NCI-H1694 treated with DMSO at 0.1 percent for 48 hours (cell line): ENCODE data around the gene GPRC5C.

ENCODE experiments used
- DNase-seq: peaks from one replicate; lab custom pipeline; 2025; lab: John Stamatoyannopoulos, UW

Gene GPRC5C

GRCh38 chr17:74452841-74453661 lies 21.2 kb downstream of the GPRC5C start:
- peak; percentile 35 for DNase-seq

GRCh38 chr17:74453665-74454196 lies 21.8 kb downstream of the GPRC5C start:
- no peak for DNase-seq

- DNase-seq, result peak; percentile 79
Observed at GRCh38 chr17:74454197-74455024, 22.5 kb downstream of the GPRC5C start.

GRCh38 chr17:74455025-74455545 lies 23.2 kb downstream of the GPRC5C start:
- DNase-seq, result peak; percentile 51

GRCh38 chr17:74455821-74456220 lies 23.9 kb downstream of the GPRC5C start:
- peak; percentile 85 for DNase-seq

DNA sequence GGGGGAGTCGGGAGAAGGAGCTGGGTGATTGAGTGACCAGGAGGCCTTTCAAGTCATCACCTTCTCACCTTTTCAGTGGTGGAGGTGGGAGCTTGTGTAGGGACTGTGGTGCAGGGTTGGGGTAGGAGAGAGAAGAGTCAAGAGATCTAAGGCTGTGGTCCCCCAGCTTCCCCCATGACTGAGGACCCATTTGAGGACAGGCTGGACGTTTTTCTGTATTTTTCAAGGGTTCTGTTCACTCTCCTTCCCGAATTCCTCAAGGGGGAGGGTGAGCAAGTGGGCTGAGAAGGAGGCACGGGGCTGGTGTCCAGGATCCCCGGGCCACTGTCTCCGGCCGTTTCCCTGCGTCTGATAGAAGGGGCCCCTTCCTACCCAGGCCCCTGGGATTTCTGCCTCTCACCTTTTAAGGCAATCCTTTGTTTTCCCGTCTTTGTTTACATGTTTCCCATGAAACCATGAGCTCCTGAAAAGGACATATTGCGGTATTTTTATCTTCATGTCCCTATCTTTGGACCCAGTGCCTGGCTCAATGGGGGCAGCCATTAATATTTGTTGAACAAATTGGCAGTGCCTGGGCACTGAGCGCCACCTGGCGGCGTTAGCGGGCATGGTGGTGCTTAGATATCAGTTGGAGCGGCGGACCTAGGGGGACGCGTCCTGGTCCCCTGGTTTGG lies 25.4 kb downstream of the GPRC5C start:
- DNase-seq, result peak; percentile 69

DNA sequence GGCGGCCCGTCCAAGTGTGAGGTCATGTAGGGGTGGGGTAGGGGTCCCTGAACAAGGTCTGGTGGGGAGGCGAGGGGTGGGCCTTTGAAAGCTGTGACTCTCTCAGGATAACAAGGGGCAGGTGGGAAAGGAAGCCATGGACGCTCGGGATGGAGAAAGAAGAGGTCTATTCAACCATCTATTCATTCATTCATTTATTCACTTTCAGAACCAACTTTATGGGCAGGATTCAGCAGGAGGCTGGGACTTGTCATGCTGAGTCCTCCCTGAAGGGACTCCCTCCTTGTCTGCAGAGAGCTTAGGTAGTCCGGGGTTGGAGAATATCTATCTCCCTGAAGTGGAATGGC lies 25.9 kb downstream of the GPRC5C start:
- DNase-seq, result no peak

DNA sequence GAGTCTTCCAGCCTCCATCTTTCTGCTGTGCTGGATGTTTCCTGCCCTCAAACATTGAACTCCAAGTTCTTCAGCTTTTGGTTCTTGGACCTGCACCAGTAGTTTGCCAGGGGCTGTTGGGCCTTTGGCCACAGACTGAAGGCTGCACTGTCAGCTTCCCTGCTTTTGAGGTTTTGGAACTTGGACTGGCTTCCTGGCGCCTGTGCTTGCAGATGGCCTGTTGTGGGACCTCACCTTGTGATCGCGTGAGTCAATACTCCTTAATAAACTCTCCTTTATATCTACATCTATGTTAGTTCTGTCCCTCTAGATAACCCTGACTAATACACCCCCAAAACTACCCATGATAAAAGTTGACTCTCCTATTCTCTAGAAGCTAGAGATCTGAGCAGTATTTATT lies 26.9 kb downstream of the GPRC5C start:
- no peak for DNase-seq

DNA sequence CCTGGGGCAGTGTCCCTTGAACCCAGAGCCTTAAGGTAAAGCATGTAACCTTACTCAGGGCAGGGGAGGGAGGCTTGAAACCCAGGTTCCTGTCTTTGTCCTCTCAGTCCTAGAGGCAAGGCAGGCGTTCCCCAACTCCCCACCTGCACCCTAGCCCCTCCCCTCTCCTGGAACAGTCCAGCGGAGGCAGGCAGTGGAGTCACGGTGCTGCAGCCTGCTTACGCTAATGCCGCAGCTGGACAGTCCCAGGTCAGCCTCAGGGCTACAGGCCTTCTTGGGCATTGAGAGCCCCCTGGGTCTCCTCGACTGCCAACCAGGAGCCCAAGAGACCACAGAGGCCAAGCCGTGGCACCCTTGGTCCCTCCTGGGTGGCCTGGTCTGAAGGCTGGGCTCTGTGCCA lies 27.7 kb downstream of the GPRC5C start:
- DNase-seq, result no peak

DNA sequence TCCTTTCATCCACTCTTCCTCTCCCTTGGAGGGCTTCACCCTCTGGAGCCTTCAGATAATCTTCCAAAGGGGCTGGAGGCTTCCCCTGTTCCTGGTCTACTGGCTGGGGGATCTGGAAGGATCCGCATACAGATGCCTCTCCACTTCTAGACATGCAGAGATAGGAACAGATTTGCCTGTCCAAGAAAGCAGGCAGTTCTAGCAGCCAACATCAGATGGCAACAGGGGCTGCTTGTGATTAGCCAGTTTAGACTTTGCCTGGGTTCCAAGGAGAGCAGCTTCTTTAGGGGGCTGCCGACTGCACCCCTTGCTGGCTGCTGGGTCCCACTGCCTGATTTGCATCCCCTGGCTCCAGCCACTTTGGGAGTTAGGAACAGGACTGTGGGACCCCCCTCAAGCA lies 28.4 kb downstream of the GPRC5C start:
- DNase-seq, result no peak

DNA sequence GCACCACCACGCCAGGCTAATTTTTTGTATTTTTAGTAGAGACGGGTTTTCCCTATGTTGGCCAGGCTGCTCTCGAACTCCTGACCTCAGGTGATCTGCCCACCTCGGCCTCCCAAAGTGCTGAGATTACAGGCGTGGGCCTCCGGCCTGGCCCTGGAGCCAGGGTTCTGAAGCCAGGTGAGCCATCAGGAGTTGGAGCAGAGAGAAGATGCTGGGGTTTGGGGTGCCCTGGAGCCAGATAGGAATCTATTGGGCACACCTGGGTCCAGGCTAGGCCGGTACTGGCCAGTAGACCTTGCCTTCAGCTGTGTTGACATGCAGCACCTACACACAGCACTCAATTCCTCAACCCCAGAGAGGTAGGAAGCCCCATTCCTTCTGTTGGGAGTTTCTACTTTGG lies 29.1 kb downstream of the GPRC5C start:
- no peak for DNase-seq

GRCh38 chr17:74461611-74462010 lies 29.7 kb downstream of the GPRC5C start:
- no peak for DNase-seq

- DNase-seq, result no peak
Observed at GRCh38 chr17:74464730-74465377, 33.0 kb downstream of the GPRC5C start.

DNA sequence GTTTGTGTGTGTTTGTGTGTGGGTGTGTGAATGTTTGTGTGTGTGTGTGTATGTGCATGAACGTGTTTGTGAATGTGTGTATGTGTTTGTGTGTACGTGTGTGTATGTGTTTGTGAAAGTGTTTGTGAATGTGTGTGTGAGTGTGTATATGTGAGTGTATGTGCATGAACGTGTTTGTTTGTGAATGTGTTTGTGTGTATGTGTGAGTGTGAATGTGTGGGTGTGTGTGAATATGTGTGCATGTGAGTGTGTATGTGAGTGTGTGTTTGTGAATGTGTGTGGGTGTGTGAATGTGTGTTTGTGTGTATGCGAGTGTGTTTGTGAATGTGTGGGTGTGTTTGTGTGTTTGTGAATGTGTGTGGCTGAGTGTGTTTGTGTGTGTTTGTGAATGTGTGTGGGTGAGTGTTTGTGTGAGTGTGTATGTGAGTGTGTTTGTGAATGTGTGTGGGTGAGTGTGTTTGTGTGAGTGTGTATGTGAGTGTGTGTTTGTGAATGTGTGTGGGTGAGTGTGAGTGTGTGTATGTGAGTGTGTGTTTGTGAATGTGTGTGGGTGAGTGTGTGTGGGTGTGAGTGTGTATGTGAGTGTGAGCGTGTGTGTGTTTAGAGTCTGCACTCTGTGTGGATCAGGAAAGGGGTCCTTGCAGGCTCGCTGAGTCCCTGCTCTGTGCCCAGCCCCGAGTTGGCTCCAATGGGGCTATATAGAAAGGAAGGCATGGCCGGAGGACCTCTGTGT lies 33.7 kb downstream of the GPRC5C start:
- DNase-seq, result no peak

DNA sequence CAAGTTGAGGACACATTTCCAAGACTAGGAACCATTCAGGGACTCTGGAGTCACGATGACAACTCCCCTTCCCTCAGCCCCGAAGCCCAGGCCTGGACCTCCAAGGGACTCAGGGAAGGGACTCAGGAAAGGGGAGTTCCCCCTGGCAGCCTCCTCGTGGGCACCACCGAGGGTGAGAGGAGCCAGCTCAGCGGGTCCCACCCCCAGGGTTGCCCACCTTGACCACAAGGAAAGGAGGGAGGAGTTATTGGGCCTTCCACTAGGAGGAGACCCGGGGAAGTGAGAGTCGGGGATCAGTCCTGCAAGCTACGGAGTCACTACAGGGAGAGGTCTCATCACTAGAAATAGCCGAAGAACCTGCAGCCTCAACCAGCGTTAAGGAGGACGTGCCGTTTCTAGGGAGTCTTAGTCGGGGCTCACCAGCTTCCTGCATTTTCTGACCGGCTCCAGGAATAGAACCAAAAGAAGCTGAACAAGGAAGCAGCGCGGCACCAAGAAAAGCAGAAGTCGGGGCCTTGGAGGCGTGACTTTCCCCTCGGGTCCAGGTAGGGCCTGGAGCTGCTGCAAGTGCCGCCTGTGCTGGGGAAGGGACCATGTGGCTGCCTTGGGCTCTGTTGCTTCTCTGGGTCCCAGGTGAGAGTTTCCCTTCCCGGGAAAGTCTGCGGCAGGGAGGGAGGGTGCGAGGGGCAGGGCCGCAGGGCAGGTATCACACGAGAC lies 34.4 kb downstream of the GPRC5C start, which contains the start of gene CD300A:
TSS of gene CD300A (plus strand) at position 524 of the 717 bp plus-strand sequence. CDS start at position 594, 70 bp downstream.
- DNase-seq, result no peak

GRCh38 chr17:74466828-74467184 lies 34.9 kb downstream of the GPRC5C start:
- DNase-seq, result no peak

DNA sequence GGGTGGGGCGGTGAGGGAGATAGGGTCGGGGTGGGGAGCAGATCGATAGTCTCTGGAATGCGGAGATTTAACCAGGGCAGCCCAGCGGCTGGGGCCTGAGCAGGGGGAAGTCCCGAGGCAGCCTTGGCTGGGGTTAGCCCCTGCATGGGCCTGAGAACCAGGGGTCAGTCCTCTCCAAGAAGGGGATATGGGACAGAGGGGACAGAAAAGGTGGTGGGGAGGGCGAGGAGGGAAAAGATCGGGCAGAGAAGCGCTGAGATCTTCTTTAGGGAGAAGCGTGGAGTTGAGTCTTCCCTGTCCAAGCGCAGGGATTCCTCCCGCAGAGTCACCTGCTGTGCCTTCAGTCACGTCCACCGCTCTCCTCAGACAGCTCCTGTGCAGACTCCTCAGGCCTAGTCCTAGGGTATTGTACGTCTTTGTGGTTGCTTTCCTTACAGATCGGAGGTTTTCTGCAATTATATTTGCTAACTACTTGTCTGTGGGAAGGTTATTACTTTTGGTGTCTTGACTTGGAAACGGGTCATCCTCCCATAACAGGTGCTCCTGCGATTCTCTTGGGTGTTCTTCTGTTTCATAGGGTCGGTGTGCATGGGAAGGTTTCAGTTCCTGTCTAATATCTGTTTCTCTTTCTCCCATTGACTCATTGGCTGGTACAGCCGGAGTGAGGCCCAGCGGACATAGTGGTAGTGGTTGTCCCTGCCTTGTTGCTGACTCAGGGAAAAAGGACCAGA lies 35.5 kb downstream of the GPRC5C start:
- no peak for DNase-seq

DNA sequence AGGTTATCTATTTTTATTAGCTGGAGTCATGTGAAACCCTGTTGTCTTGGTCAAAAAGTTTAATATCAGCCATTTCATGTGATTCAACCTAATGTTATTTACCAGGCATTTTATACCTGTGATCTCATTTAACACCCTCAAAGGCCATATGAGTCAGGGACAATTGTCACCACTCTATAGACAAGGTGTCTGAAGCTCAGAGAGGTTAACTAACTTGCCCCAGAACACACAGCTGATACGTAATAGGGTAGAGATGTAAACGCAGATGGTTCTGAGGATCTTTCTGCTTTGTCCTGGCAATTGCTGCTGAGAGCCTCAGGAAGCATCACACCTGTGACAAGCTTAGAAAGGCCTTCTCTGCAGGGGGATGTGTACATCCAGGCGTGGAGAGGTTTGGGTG lies 39.5 kb downstream of the GPRC5C start:
- DNase-seq, result no peak

DNA sequence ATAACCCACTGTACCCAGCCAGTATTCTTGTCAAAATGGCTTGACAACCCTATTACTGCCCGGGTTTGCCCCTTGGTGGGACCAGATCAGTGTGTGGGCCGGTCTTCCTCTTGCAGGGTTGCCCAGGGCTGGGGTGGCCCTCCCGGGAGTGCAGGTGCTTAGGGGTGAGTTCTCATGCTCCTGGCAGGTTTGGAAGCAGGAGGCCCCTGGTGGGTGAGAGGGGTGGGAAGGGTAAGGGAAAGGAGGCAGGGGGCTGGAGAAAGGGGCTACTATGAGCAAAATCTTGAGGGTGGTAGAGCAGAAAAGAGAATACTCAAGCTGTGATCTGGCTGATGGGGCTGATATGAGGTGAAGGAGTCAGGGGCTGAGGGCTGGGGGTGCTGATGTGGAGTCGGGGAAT lies 41.0 kb downstream of the GPRC5C start:
- no peak for DNase-seq

GRCh38 chr17:74473294-74473693 lies 41.4 kb downstream of the GPRC5C start:
- DNase-seq, result no peak
